LHCN-M2 (cell line): ENCODE results near the gene OPRPN. TPM values are rescaled to one million over a fixed set of nuclear protein-coding genes. Genes with fewer than 3 reads are reported as not detected.

Source experiments
- total RNA-seq: library from RNA; depleted of rRNA; stranded (reverse); fragments of >200 nt; gene quantifications from 2 replicates; pipeline ENCODE4 v1.2.3, GENCODE V29; 2014; rRNA removed

Gene OPRPN
- total RNA-seq, 1 experiment from 2014 or later = not detected

Other genes with a start within 250 kb of the OPRPN start
- gene PRR27, start 243.7 kb upstream of the OPRPN start, total RNA-seq = not detected in 2 replicates
- not detected in 2 replicates for gene ODAM, start 202.2 kb upstream of the OPRPN start, total RNA-seq
- gene FDCSP, start 171.8 kb upstream of the OPRPN start, total RNA-seq = not detected in 2 replicates
- not detected in 2 replicates for gene CSN3, start 155.3 kb upstream of the OPRPN start, total RNA-seq
- not detected in 2 replicates for gene CABS1, start 63.0 kb upstream of the OPRPN start, total RNA-seq
- gene SMR3A, start 37.2 kb upstream of the OPRPN start, total RNA-seq = not detected in 2 replicates
- not detected in 2 replicates for gene SMR3B, start 14.8 kb upstream of the OPRPN start, total RNA-seq
- gene MUC7, start 74.3 kb downstream of the OPRPN start, total RNA-seq = not detected in 2 replicates
- gene AMTN, start 120.6 kb downstream of the OPRPN start, total RNA-seq = 0.46 TPM in 1 of 2 replicates, not detected in the other
- not detected in 2 replicates for gene AMBN, start 194.3 kb downstream of the OPRPN start, total RNA-seq
- gene ENAM, start 230.8 kb downstream of the OPRPN start, total RNA-seq = 0.06 TPM in 2 replicates